Activated gamma-delta T cell treated with anti-CD3 and anti-CD28 coated beads, Interleukin-2, amount 50 U/mL, for 16 hours (primary cell): ENCODE data around the gene IL1R1.

Source experiments
- DNase-seq: peaks from one replicate; pipeline ENCODE4 v3.0.0-alpha.2; 2020; ENCODE audit warnings: low read depth

The IL1R1 gene

DNA sequence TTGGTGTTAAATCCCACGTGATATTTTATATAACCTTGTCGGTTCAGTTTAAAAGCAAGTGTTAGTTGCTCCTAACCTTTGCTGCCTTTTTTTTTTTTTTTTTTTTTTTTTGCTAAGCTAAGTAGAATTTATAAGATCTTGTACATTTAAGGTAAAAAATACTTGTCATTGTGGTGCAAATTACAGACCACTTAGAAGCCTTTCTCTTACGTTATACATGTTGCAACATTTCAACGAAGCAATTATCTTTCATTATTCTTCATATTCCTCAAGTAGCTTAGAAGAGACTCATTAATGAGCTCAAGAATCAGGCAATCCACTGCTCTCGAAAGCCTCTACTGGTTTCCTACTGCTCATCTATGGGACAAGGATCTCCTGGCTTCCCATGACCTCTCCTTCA is 29.4 kb downstream of the IL1R1 start:
- DNase-seq, result no peak

DNA sequence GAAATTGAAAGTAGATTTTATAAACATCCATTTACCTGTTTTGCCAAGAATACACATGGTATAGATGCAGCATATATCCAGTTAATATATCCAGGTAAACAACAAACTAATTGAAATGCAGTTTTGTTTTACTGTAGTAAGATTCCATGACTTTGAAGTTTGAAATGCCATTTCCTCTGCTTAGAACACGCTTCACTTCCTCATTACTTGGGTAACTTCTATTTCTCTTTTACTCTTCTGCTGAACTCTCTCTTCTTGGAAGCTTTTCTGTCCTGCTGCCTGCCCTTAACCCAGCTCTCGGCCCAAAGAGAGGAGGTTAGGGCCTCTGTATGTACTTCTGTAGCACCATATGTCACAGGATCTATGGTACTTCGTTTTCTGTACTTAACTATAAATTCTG is 30.2 kb downstream of the IL1R1 start:
- no peak for DNase-seq

DNA sequence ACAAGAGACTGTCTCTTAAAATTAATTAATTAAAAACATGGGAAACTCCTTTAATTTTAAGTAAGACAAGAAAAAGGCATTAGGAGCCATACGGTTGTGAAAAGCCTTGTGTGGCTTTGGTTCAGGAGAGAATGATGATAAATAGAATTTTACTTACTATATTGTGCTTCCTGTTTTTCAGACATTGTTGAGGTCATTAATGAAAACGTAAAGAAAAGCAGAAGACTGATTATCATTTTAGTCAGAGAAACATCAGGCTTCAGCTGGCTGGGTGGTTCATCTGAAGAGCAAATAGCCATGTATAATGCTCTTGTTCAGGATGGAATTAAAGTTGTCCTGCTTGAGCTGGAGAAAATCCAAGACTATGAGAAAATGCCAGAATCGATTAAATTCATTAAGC is 33.6 kb downstream of the IL1R1 start:
- no peak for DNase-seq

DNA sequence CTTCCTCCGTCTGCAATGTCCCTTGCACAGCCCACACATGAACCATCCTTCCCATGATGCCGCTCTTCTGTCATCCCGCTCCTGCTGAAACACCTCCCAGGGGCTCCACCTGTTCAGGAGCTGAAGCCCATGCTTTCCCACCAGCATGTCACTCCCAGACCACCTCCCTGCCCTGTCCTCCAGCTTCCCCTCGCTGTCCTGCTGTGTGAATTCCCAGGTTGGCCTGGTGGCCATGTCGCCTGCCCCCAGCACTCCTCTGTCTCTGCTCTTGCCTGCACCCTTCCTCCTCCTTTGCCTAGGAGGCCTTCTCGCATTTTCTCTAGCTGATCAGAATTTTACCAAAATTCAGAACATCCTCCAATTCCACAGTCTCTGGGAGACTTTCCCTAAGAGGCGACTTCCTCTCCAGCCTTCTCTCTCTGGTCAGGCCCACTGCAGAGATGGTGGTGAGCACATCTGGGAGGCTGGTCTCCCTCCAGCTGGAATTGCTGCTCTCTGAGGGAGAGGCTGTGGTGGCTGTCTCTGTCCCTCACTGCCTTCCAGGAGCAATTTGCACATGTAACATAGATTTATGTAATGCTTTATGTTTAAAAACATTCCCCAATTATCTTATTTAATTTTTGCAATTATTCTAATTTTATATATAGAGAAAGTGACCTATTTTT is 35.4 kb downstream of the IL1R1 start:
- no peak for DNase-seq

DNA sequence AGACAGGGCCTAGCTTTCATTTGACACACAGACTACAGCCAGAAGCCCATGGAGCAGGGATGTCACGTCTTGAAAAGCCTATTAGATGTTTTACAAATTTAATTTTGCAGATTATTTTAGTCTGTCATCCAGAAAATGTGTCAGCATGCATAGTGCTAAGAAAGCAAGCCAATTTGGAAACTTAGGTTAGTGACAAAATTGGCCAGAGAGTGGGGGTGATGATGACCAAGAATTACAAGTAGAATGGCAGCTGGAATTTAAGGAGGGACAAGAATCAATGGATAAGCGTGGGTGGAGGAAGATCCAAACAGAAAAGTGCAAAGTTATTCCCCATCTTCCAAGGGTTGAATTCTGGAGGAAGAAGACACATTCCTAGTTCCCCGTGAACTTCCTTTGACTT is 36.5 kb downstream of the IL1R1 start:
- no peak for DNase-seq

DNA sequence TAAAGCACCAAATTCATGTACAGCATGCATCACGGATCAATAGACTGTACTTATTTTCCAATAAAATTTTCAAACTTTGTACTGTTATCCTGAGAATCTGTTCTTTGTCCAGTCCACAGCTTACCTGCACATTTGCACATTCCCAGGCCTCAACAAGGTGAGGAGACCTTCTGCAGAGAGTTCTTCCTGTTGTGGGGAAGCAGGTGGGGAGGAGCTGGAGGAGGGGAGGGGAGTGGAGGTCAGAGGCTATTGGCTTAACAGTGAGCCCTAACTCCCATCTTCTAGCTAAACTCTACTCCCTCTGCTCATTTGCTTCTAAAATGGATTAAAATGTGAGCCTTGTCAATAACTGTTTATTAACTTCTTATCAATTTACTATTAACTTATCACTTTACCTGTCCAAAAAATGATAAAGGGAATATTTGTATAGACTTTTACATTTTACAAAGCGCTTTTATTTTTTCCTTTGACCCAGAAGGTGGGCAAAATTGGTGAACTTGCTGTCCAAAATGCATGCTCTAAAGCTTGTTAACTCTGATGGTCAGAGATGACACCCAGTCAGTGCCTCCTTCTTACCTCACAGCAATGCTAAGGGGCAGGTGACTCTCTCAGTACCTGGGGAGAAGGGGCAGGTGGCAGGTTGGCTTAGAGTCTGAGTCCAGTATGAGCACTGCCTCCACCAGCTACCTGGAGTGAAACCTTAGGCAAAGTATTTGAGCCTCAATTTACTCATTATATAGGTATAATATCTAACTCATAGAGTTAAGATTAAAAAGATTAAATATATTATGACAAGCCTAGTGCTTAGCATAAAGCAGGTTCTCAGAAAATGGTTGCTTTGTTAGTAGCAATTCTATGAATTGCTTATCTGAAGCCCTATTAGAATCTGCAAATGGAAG is 37.5 kb downstream of the IL1R1 start:
- no peak for DNase-seq

DNA sequence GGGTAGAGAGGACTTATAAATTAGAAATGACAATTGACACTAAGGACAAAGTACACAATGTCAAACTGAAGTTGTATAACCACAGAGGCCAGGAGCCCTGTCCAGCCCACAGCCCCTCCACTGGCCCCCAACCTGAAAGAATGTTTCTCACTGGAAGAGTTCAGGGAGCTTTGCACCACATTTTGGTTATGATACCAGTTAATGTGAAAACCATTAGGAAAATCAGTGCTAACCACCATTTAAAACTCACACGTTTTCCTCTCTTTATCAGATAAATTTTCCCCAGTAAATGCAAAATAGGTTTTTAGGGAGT is 38.1 kb downstream of the IL1R1 start:
- no peak for DNase-seq

DNA sequence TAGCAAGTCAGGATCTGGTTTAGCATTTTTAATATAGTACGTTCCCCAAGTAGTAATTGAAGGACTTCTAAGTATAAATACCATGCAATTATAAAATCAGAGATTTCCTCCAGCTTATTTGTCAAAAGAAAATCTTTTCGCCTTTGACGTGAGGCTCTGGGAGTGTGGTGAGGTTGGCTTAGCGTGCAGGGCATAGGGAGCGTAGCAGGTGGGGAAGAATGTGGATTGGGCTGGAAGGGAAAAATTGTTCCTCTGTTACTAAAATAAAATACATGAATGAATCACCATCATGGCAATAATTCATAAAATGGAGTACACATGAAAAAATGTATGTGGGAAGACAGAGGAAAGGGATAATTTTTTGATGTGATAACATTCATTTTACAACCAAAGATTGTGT is 38.8 kb downstream of the IL1R1 start:
- no peak for DNase-seq

DNA sequence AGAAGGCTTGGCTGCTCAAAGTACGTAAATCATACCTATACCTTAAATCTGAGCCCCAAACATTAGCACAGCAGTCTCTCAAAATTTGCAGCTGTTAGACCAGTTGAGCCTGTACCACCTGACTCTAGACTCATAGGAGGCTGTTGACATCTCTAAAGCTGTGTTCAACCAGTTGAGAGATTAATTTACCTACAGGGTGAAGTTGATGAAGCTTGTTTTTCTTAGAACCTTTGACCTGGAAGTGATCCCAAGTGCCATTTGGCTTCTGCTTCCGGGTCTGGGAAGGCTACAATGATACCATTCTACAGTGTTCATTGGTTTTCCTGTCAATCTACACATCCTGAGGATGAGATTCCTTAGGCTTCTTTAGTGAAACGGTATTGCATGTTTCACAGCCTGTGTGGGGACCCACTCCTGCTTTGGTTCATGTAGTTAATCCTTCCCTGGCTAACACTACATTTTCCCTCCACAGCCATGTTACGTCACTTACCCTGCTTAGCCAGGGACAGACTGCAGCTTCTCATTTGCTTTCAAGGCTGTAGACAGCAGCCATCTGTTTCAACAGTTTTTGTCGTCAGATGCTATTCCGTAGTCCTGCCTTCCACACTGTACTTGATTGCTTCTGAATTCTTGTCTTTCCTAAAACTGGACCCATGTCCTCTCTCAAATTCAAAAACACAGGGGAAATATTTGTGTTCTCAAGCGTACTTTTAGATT is 39.5 kb downstream of the IL1R1 start:
- no peak for DNase-seq

DNA sequence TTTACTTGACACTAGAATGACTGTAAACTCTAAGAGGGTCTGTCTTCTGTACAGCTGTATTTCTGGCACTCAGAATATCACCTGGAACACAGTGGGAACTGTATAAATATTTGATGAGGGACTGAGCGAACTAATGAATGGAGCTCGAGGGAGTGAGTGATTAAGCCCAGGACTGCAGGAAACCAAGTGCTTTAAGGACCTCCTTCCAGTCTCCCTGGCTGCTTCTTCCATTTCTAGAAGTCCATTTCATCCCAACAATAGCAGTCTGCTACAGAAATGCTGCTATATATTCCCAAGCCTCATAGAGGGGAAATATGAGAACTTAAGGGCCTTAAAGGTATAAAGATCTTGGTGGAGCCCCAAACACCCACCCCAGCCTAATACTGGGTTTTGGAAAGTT is 41.5 kb downstream of the IL1R1 start:
- DNase-seq, result no peak

DNA sequence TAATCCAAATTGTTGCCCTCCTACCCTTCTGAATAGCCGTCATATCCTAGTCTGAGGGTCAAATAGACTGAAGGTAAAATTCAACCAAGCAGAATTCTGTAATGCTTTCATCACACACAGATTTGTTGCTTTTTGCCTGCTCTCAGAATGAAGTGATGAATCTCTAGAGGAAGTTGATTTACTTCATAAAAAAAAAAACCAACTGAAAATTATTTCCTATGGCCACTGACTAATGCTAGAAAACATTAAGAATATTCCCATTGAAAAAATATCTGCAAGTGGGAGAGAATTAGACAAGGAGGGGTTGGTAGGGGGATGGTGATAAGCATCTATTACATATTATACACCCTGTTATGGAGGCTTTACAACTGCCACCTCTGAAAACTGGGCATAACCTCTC is 42.0 kb downstream of the IL1R1 start:
- DNase-seq, result no peak

DNA sequence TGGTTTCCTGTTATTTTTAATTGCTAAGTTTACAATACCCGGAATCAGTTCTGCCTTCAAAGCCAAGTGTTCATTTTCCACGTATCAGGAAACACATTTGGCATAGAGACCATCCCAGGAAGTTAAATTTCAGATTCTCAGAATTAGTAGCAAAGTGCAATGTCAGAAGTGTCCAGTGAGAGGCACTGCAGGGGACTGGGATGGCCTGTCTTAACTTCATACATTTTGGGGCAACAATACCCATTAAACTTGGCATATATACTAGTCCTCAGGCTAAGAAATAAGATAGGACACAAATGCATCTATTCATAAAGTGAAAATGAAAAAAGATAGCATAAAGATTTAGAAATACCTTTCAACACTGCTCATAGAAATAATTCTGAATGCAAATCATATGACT is 42.8 kb downstream of the IL1R1 start:
- no peak for DNase-seq

DNA sequence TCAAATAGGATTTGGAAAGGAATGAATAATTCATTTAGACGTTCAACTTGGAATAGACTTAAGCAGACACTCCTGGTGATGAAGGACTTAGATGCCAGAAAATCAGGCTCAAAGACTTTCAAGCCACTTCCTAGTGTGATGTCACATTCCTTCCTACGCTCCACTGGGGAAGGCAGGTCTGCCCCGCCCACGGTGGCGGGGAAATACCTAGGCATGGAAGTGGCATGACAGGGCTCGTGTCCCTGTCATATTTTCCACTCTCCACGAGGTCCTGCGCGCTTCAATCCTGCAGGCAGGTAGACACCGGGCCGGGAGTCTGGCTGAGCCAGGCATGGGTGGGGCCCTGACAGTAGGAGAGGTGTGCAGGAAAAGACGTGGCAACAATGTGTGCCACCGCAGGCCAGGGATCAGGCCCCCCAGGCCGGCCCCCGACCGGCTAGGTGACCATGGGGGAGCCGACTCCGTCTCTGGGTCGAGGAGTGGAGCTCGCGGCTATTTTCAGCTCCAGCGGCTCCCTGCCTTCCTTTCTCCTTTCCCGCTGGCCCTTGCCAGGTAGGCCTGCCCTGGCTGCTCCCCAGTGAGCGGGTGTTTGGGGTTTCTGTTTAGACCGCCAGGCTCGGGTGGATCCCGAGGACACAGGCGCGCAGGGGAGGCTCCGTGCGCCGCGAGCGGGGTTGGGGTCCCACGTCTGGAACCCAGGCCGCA is 44.4 kb downstream of the IL1R1 start, which contains the start of gene IL1RL2:
Gene IL1RL2 (plus strand): TSS at position 233 of the 705 bp plus-strand sequence. CDS start 845 bp downstream, outside the sequence.
- DNase-seq, result no peak

DNA sequence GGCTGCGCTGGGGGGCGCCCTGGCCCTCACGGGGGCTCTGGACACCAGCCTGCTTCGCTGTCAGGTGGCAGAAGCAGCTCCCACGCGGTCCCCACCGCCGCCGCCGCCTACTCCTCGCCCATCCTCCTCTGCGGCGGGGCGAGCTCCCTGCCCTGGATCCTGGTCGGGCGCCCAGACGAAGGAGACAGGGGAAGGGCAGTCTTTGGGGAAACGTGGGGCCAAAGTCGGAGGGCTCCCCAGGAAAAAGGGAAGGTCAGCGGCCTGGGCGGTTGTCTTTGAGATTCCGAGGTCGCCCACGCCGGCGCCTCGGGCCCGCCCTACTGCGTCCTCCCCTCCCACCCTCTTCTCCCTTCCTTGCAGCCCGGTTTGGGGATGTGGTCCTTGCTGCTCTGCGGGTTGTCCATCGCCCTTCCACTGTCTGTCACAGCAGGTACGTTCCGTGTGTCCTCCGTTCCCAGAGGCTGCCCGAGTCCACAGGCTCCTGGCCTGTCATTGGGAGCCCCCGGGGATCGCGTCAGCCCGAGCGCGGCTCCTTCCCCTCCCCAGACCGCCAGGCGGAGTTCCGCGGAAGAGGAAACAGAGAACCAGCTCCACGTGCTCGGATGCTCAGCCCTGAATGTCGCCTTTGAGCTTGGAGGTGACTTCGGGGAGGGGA is 45.1 kb downstream of the IL1R1 start:
- peak; percentile 13 for DNase-seq

DNA sequence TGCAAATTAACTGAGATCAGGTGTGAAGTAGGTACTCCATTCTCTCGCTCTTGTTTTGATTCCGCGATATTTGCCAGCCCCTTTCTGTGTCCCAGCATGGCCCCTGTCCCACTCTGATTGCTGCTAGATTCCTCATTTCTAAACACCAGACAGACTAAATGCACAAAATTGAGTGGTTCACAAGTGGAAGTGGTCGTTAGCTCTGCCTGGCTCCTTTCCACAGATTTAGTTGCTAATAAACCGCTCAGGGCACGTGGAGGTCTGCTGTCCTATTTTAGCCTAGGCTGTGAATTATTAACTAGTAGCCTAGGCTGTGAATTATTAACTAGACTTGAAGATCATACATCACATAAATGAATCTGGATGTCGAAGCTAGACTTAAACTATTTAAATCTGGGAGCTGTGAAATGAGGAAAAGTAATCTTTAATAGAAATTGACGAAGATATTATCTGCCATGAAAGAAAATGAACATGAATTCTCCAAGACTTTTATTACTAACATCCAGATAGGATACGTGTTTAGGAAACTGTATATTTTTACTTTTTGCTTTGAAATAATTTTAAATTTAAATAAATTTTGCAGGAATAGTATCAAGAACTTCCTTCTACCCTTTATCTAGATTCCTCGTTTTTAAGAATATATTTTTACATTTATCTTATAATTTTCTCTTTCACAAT is 48.0 kb downstream of the IL1R1 start:
- no peak for DNase-seq

DNA sequence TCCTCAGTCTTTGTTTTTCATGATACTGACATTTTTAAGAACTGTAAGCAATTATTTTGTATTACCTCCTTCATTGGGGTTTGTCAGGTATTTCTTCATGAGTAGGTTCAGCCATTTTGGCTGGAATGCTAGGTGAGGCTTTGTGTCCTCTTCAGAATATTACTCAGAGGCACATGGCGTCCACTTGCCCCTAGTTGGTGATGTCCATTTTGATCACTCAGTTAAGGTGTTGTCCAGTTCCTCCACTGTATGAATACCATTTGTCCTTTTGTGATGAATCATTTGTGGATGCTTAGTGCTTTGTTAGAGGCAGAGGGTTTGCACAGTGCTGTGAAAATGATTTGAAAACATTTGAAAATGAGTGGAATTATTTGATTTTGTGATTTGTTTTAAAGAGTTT is 49.0 kb downstream of the IL1R1 start:
- no peak for DNase-seq

DNA sequence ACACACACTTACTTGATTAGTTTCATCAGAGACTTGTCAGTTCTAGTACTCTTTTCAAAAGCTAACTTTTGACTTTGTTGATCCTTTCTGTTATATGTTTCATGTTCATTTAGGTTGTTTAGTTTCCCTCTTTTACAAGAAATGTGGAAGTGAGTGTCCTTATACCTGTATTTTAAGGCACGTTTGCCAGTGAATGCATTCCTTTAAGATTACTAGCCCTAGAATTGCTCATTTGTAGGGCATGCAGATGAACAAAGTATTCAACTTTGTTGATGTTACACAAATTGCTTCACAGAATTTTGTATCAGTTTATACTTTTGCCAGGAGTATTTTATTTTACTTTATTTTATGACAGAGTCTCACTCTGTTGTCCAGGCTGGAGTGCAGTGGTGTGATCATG is 50.5 kb downstream of the IL1R1 start:
- no peak for DNase-seq

DNA sequence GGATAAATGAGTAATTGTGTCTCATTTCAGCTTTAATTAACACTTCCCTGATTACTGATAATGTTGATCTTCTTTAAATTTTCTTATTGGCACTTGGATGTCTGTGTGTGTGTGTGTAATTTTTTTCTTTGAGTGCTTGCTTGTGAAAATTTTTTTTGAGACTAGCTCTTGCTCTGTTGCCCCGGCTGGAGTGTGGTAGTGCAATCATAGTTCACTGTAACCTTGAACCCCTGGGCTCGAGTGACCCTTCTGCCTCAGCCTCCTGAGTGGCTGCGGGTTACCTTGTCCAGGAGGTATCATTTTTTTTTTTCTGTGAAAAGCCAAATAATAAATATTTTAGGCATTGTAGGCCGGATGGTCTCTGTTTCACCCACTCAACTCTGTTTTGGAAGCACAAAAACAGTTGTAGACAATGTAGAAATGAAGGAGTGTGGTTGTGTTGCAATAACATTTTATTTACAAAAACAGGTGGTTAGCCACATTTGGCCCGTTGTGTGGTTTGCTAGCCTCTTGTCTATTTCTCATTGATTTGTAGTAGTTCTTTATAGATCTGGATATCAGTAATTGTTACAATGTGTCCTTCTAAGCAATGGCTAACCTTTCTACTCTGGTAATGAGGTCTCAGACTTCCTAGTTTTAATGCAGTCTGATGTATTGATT is 52.2 kb downstream of the IL1R1 start:
- DNase-seq, result no peak

DNA sequence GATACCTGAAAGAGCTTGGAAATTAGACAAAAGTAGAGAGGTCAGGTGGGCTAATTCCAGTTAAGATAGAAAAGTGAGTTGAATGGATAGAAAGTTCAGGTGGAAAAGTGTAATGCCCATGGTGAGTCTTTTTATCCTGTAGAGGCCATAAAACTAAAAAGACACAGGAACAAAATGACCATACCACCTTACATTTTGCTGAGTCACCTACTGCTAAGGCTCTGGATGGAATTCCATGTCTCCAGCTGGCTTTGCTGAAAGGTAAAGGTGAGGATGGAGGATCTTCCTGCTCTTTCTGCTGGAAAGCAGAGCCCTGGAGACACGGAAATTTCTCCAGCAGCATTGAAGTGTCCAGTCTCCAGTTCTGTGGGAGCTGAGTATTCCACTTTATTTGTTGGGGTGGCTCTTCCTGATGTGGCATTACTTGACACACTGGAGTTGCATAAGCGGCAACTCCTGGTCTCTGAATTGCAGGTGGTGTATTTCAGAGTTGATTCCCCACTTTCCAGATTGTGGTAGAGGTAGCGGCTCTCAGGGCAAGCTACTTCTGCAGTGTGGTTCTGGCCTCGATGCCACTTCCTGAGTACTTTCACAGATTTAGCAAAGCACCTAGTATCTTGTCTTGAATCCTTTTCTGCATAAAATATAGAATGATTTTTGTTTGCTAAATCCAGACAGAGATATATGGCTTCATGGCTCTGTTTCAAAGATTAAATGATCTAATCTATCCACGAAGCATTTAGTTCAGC is 55.0 kb downstream of the IL1R1 start:
- DNase-seq, result no peak

DNA sequence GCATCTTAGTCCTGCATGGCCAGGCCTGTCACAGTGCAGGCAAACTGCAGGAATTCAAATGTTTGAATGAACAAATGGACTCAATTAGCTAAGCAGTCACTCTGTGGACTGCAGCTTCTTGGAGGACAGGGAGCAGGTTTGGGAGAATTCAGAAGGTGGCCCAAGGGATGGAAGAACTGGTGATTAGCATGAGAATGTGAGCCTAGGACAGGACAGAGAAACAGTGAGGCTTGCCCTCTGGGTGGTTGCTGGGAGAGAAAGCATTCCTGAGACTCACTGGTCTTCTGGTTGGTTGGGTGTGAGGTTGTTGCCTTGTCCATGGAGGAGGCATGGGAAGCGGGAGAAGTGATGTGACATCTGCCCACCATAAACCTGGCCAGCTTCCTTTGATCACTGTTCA is 58.0 kb downstream of the IL1R1 start:
- no peak for DNase-seq
